Measurements from ENCODE around the gene BCL2. TPM values are rescaled to one million over a fixed set of nuclear protein-coding genes. Genes with fewer than 3 reads are reported as not detected.

The BCL2 gene
- total RNA-seq, 1 experiment from 2014 or later: 6.3 TPM

DNA sequence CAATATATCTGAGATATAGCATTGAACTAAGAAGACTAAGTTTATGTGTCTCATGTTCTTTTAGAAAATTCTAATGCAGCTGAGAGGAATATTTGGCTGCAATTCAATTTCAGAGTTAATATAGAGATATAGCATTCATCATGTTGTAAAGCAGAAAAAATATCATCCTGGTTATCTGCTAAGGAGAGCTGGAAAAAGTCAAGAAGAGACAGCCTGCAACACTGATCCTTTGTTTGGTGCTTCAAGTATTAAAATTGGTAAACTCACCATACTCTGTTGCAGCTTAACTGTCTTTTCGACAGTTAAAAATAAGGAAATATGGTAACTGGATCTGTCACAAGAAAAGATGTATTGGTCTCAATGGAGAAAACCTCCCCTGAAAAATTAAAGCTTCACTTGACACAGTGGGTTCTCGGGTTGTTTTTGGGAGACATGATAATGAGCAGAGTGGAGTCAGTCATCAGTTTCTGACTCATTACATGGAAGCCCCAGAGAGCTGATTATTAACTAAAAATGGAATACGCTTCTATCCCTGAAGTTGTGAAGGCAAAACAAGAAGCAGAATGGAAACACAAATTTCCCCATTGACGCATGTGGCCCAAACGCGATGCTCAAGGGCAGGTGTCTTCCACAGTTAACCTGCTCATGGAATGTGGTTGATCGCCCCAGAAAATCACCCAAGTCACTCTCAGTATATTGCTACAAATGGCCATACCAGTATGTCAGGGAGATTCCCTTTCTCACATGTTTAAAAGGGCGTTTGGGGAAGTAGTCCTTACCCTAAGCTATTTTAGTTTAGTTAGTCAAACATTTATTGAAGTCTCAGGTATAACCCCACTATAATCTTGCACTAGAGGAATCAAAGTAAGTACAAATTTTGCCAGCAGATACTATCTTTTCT, 8.2 kb downstream of the BCL2 start:
- no peak for DNase-seq (ENCODE audit: low read depth)

GRCh38 chr18:63309422-63309821, 10.1 kb downstream of the BCL2 start:
- DNase-seq (ENCODE audit: low read depth): no peak

DNA sequence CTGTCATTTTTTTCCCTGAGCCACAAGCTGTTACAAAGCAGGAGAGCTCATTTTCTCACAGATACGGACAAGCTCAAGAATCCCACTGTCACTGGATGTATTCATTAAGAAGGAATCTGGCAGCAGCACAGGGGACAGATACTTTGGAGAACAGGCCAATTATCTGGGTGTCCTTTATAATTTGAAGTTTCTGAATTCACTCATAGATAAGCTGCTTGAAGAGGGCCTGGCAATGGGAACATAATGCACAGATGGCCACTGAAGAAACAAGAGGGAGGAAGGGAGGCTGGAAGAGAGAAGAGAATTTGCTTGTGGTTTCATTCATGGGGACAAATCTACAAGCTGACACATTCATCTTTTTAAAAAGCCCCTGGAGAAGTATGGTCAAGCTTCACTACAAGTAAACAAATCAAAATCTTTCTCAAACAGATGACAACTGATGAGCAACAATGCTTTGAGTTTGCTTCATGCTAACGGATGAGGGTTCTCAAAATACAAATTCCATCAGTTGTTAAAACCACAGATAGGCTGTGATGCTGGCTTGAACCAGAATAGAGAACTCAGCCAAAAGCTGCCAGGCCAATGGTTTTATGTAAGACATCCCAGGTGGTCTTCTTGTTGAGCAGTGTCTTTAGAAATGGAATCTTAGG, 11.9 kb downstream of the BCL2 start:
- DNase-seq (ENCODE audit: low read depth): no peak

DNA sequence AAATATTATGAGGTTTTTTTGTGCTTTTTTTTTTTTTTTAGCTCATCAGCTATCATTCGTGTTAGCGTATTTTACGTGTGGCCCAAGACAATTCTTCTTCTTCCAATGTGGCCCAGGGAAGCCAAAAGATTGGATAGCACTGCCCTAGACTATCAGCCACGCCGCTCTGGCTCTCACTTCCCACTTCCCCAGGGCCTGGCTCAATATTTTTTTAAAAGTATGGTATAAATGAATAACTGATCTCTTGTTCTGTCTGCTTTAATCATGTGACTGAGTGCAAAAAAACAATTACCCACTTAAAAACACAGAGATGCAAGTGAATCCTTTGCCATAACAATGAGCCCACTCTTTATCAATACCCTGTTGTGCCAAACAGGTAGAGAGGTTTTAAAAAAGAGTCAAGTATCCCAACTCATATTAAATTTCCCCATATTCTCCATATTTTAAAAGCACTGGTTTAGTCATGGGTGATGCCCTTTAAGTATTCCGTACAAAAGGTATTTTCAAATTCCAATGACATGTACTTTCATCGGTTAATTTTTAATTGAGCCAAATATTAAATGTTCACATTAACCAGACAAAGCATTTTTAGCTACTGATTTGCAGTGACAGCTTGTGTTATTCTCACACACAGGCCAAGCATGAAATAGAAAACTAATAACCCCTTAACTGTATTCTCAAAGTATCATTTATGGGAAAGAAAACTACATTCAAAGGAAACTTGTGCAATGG, 12.6 kb downstream of the BCL2 start:
- DNase-seq (ENCODE audit: low read depth): no peak

- no peak for DNase-seq (ENCODE audit: low read depth)
Measured at GRCh38 chr18:63306249-63306648, 13.3 kb downstream of the BCL2 start.

GRCh38 chr18:63303547-63303946, 16.0 kb downstream of the BCL2 start:
- no peak for DNase-seq (ENCODE audit: low read depth)

- no peak for DNase-seq (ENCODE audit: low read depth)
Measured at GRCh38 chr18:63302636-63303405, 16.7 kb downstream of the BCL2 start.

GRCh38 chr18:63302220-63302619, 17.3 kb downstream of the BCL2 start:
- no peak for DNase-seq (ENCODE audit: low read depth)

DNA sequence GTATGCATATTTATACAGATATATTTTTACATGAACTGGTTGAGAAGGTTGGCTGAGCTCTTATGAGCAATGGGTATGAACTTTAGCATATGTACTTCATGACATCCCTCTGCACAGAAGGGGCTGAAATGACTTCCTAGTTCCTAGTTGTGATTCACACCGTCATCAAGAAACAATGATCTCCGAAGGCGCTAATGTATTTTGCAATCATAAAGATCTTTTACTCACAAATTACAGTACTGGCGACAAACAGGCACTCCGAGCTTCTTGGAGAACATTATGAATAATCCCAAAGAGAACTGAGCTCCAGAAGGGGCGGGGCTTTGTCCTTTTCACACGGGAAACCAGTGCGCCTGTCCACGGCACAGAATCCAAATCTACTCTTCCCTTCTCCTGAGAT, 18.1 kb downstream of the BCL2 start:
- DNase-seq (ENCODE audit: low read depth): no peak

DNA sequence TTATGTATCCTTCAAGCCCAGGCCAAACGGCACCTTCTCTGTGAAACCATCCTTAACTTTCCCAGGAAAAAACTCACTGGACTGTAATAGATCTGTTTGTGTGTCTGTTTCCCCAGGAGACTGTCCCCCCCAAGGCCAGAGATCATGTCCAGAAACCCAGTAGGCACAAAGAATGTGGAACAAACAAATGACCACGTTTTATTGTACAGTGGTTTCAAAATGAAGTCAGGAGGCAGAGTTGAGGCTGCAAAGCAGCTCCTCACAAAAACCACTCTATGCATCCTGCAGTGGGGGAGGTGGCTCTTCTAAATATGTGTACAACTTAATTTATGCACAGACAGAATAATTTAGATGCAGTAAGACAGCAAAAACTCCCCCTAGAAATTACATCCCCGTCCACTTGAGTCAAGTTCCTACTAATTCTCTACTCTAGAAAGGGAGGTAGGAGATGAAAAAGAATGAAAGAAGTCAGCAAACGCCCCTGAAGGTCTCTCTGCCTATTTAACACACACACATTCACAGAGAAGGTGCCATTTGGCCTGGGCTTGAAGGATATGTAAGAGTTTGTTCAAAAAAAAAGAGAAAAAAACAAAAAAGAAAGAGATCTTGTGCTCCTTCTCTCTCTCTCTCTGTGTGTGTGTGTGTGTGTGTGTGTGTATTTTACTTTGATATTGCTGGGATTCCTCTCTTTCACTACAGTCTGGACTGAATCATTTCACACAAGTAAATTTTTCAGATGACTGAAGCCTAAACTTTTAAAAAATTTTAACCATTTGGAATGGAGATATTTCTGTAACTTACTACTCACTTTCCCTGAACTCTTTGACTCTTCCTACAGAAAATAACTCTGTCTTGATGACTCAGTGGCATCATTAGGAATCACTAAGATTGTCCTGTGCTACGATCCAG, 19.5 kb downstream of the BCL2 start:
- DNase-seq (ENCODE audit: low read depth): no peak

GRCh38 chr18:63298400-63299365, 20.9 kb downstream of the BCL2 start:
- DNase-seq (ENCODE audit: low read depth): no peak

GRCh38 chr18:63297687-63298399, 21.7 kb downstream of the BCL2 start:
- DNase-seq (ENCODE audit: low read depth): no peak

DNA sequence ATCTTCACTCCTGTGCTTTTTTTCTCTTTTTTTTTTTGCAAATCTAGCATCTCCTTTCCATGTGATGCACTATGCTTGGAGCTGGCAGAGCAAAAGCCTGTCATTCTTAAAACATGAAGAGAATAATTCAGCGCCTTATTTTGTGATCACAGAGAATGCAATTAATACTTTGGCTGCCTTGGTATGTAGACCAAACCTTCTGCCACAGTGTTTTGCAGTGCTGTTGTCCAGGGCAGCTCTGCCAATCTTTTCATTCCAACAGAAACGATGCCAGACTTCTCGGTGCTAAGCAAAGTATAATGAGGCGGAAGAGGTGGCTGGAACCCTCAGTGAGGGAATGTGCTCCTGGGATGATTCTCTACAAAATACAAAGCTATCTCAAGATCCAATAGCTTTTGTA, 25.6 kb downstream of the BCL2 start:
- DNase-seq (ENCODE audit: low read depth): no peak

GRCh38 chr18:63292831-63293683, 26.5 kb downstream of the BCL2 start:
- DNase-seq (ENCODE audit: low read depth): no peak

GRCh38 chr18:63291278-63291677, 28.3 kb downstream of the BCL2 start:
- DNase-seq (ENCODE audit: low read depth): no peak

DNA sequence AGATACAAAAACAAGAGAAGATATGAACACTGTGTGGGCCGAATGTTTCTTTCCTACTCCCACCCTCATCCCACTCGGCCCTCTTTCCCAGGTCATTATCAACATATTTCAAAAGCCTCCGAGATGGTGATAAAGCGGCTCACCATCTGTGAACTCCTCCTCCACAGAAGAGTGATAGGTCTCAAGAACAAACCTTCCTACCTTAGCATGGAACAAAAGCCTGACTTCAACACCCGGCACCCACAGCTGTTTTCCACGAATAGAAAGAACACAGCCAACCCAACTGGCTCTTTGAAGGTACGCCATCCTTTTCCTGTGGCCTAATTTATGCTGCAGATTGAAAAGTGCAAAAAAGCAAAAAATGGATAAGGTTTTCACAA, 28.8 kb downstream of the BCL2 start:
- no peak for DNase-seq (ENCODE audit: low read depth)

DNA sequence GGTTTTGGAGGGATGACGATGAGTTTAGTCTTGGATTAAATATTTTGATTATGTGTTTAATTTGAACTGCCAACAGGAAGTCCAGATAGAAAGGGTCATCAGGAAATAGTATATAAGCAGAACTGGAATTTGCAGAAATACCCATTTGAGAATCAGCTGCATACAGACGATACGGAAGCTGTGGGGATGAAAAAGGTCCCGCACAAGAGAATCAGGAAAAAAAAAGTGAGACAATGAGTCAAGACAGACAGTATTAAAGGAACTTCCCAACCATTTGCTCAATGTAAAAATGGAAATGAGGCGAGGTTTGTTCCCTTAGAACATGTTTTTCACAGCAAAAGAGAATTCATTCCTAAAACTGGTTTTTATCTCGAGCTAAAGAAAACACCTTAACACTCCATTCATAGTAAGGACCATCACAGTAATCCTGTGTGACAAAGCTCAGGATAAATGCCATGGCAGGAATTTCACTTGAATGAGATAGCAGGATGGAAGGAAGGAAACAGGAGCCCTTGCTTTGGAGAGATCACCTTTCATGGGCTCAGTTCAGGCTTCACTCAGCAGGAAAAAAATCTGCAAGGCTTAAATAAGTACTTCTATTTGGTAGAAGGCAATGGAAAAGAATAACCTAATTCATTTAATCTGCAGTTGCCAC, 29.3 kb downstream of the BCL2 start:
- DNase-seq (ENCODE audit: low read depth): no peak

All from HT1080 (cell line).